Nephron progenitor cell (in vitro differentiated cells): ENCODE results near the gene SLC35G1.
A peak's percentile ranks its signal among the peaks of the same experiment; 100 is the strongest.

Experiments used
- DNase-seq: peaks from one replicate; pipeline ENCODE4 v3.0.0; 2021
- H3K27ac Mint-ChIP-seq: 2 replicates; pipeline ENCODE4 v1.8.0; 2021; ENCODE audit warnings: mild to moderate bottlenecking, moderate library complexity, mixed read lengths
- H3K27me3 Mint-ChIP-seq: 2 replicates; pipeline ENCODE4 v1.8.0; 2021; ENCODE audit warnings: mild to moderate bottlenecking, low read depth, mixed read lengths; ENCODE audit not compliant: poor library complexity
- H3K36me3 Mint-ChIP-seq: 2 replicates; pipeline ENCODE4 v1.8.0; 2021; ENCODE audit warnings: low read depth, mixed read lengths
- H3K4me1 Mint-ChIP-seq: 2 replicates; pipeline ENCODE4 v1.8.0; 2021; ENCODE audit warnings: mixed read lengths
- H3K4me3 Mint-ChIP-seq: 2 replicates; pipeline ENCODE4 v1.8.0; 2021; ENCODE audit warnings: mild to moderate bottlenecking, moderate library complexity, mixed read lengths
- H3K9me3 Mint-ChIP-seq: 2 replicates; pipeline ENCODE4 v1.8.0; 2021; ENCODE audit warnings: mild to moderate bottlenecking, moderate library complexity, mixed read lengths
- CTCF ChIP-seq: fragments of 200-600 bp; sonication (generic); IDR thresholded peaks from 2 replicates; pipeline ENCODE4 v1.5.0; 2021; ENCODE audit warnings: antibody characterized with exemption

SLC35G1 gene

GRCh38 chr10:93893646-93894515 is at the start of gene SLC35G1:
TSS of gene SLC35G1 (plus strand) at chr10:93893978. CDS start at chr10:93894034, 56 bp downstream.
- no peak for TF ChIP-seq CTCF
- Mint-ChIP-seq H3K4me3 (peak within 1 kb of the TSS; percentile 94), H3K36me3 (peaks cover 16% of the 10 kb centered on the region), H3K27me3 (peaks cover 14% of the 10 kb centered on the region), H3K27ac (no peak within 1 kb of the TSS), H3K4me1 (peaks cover 37% of the 10 kb centered on the region), H3K9me3 (no peaks in the 10 kb centered on the region)
- DNase-seq = peak; percentile 76

- Mint-ChIP-seq H3K9me3 (peaks cover 19% of the 10 kb centered on the region), H3K4me3 (no peak overlapping the region), H3K36me3 (no peaks in the 10 kb centered on the region), H3K27me3 (peaks cover 16% of the 10 kb centered on the region), H3K27ac (no peak overlapping the region), H3K4me1 (no peaks in the 10 kb centered on the region)
- no peak for TF ChIP-seq CTCF
- no peak for DNase-seq
Observed at GRCh38 chr10:93844979-93845626, 48.7 kb upstream of the SLC35G1 start.

GRCh38 chr10:93849593-93849992 is 44.2 kb upstream of the SLC35G1 start:
- no peaks in the 10 kb centered on the region for H3K36me3 Mint-ChIP-seq
- TF ChIP-seq CTCF = no peak
- no peaks in the 10 kb centered on the region for H3K4me1 Mint-ChIP-seq
- H3K4me3 Mint-ChIP-seq = no peak overlapping the region
- peaks cover 43% of the 10 kb centered on the region for H3K9me3 Mint-ChIP-seq
- peaks cover 17% of the 10 kb centered on the region for H3K27me3 Mint-ChIP-seq
- H3K27ac Mint-ChIP-seq = no peak overlapping the region
- no peak for DNase-seq

GRCh38 chr10:93850031-93851015 is 43.5 kb upstream of the SLC35G1 start:
- Mint-ChIP-seq H3K27me3 (peaks cover 17% of the 10 kb centered on the region), H3K9me3 (peaks cover 43% of the 10 kb centered on the region), H3K4me1 (peaks cover 3% of the 10 kb centered on the region), H3K36me3 (no peaks in the 10 kb centered on the region), H3K27ac (no peak overlapping the region), H3K4me3 (no peak overlapping the region)
- TF ChIP-seq CTCF = no peak
- no peak for DNase-seq

GRCh38 chr10:93851169-93851568 is 42.6 kb upstream of the SLC35G1 start:
- Mint-ChIP-seq H3K4me3 (no peak overlapping the region), H3K27ac (no peak overlapping the region), H3K36me3 (no peaks in the 10 kb centered on the region), H3K27me3 (peaks cover 12% of the 10 kb centered on the region), H3K9me3 (peaks cover 43% of the 10 kb centered on the region), H3K4me1 (peaks cover 5% of the 10 kb centered on the region)
- no peak for DNase-seq
- no peak for TF ChIP-seq CTCF
